Stomach (tissue), 4 donors: Measurements from ENCODE around the gene MATN1.

Source experiments
- CTCF ChIP-seq, 7 experiments: fragments of 450-650 bp in 4 of 7; fragments of 200-600 bp in 3 of 7; sonication (generic) in 3 of 7; IDR thresholded peaks; one replicate each; pipeline ENCODE4 v1.5.1; 2016 to 2019; ENCODE audit warnings: antibody characterized with exemption in 7 of 7, control low read depth in 2 of 7, mild to moderate bottlenecking in 1 of 7
- EP300 ChIP-seq: sonication (generic); formaldehyde crosslinking; IDR thresholded peaks from one replicate; pipeline ENCODE4 v1.6.1; 2017; ENCODE audit warnings: antibody characterized with exemption
- POLR2A ChIP-seq, 4 donors: fragments of 450-650 bp; IDR thresholded peaks; one replicate each; pipeline ENCODE4 v1.6.1; 2016; ENCODE audit warnings: antibody characterized with exemption in 4 of 4, control low read depth in 2 of 4, mild to moderate bottlenecking in 1 of 4, moderate library complexity in 1 of 4

- TF ChIP-seq POLR2A (IDR thresholded peaks at IDR 0.05), result no peak
- TF ChIP-seq EP300, result no peak
- TF ChIP-seq CTCF (IDR thresholded peaks at IDR 0.05), result no peak
Measured at GRCh38 chr1:30723331-30723755, at the start of gene MATN1.
